Large intestine (tissue), 3 donors: ENCODE data around the gene PRR16. TPM values are rescaled to one million over a fixed set of nuclear protein-coding genes. Genes with fewer than 3 reads are reported as not detected.
"Not testable (repeated sequence)": the region's sequence is repeated elsewhere in the genome, so short reads cannot be mapped to it uniquely, and the experiment has no call there.

Experiments
- DNase-seq, 2 donors: peaks; one replicate each; pipeline versions ENCODE4 v3.0.0 to v3.0.0-alpha.2; 2013
- H3K27ac ChIP-seq: one replicate; pipeline ENCODE4 v1.5.1; 2013; ENCODE audit warnings: low read length
- H3K27me3 ChIP-seq: 2 replicates; pipeline ENCODE4 v1.6.1; 2013; ENCODE audit warnings: low read length; ENCODE audit not compliant: control insufficient read depth, insufficient read depth
- H3K36me3 ChIP-seq: 2 replicates; pipeline ENCODE4 v1.6.1; 2013; ENCODE audit warnings: low read length; ENCODE audit not compliant: control insufficient read depth, insufficient read depth
- H3K4me1 ChIP-seq: one replicate; pipeline ENCODE4 v1.6.1; 2013; ENCODE audit warnings: low read length; ENCODE audit not compliant: control insufficient read depth, insufficient read depth
- H3K4me3 ChIP-seq: one replicate; pipeline ENCODE4 v1.5.1; 2013; ENCODE audit warnings: low read length
- H3K9me3 ChIP-seq: one replicate; pipeline ENCODE4 v1.6.1; 2013; ENCODE audit warnings: mild to moderate bottlenecking, low read depth, low read length, moderate library complexity; ENCODE audit not compliant: control insufficient read depth
- WGBS: methylation state at CpG from one replicate; pipeline ENCODE4 v1.1.5; 2013; ENCODE audit warnings: low lambda C conversion rate; ENCODE audit not compliant: insufficient coverage; 5-methylcytosine and 5-hydroxymethylcytosine counted together
- polyA plus RNA-seq: library from polyadenylated mRNA; unstranded; fragments of 120-200 nt; gene quantifications from one replicate; pipeline ENCODE4 v1.2.1, GENCODE V29; 2013

PRR16 gene
- polyA plus RNA-seq, 1 donor = 2.7 TPM

DNA sequence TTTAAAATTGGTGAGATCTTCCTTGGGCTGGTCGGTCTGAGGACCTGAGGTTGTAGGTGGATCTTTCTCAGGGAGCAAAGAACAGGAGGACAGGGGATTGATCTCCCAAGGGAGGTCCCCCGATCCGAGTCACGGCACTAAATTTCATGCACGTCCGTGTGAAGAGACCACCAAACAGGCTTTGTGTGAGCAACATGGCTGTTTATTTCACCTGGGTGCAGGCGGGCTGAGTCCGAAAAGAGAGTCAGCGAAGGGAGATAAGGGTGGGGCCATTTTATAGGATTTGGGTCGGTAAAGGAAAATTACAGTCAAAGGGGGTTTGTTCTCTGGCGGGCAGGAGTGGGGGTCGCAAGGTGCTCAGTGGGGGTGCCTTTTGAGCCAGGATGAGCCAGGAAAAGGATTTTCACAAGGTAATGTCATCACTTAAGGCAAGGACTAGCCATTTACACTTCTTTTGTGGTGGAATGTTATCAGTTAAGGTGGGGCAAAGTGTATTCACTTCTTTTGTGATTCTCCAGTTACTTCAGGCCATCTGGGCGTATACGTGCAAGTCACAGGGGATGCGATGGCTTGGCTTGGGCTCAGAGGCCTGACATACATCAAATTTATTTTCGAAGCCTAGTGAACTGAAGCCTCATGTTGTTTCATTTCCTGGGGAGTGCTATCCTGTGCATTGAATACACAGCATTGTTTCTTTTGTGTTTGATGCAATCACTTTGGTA, 238.9 kb downstream of the PRR16 start:
- not testable (repeated sequence) for H3K36me3 ChIP-seq, H3K27me3 ChIP-seq, H3K4me1 ChIP-seq, H3K9me3 ChIP-seq, H3K27ac ChIP-seq, H3K4me3 ChIP-seq, DNase-seq
- WGBS = no CpG with 5 or more reads among the region's 16 CpGs

DNA sequence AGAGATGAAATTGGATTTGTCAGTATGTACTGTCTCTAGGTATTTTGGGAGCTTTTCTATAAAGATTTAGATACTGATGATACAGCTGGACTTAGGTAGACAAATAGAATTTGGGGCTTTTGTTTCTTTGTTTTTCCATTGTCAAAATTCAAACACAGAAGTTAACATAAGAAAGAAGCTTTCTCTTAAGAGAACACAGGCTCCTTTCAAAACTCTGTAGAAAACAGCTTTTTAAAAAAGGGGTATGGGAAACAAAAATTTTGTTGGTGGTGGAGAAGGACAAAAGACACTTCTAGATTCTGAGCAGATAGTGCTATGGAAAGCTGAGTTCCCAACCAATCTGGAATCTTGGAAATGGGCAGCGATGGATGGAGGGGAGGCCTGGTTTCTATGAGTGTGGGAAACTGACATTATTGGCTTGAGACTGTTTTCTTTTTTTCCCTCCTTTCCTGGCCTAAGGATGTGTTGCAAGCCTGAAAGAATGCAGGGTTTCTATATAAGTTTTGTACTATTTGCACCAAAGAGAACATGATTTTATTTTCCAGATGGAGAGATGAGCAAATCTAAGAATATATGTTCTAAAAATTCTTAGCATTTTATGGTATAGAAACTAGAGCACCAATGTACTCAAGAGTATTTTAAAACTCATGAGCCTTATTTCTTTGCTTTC, 240.0 kb downstream of the PRR16 start:
- H3K27ac ChIP-seq = no peak overlapping the region
- H3K36me3 ChIP-seq = no peaks in the 10 kb centered on the region
- no peak for DNase-seq
- no peaks in the 10 kb centered on the region for H3K9me3 ChIP-seq
- no CpG with 5 or more reads among the region's 1 CpG for WGBS
- H3K4me1 ChIP-seq = no peaks in the 10 kb centered on the region
- H3K27me3 ChIP-seq = no peaks in the 10 kb centered on the region
- no peak overlapping the region for H3K4me3 ChIP-seq

DNA sequence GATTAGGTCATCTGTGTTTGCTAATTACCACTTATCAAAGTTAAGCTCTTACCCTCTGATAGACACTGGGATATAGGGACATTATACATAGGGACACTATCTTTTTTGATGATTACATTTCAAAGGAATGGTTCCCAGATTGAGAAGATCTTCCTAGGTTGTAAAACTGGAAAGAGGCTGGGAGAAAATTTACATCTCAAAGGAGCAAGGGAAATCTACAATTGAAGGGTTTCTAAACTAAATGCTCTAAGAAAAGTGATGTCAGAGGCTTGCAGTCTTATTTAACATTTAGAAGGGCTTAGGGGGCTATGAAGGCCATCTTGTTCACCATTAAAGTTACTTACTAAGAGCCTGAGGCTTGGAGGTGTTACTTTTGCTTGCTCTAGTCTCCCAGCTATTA, 242.8 kb downstream of the PRR16 start:
- Histone ChIP-seq H3K4me1 (no peaks in the 10 kb centered on the region), H3K27me3 (no peaks in the 10 kb centered on the region), H3K36me3 (no peaks in the 10 kb centered on the region), H3K9me3 (no peaks in the 10 kb centered on the region), H3K4me3 (no peak overlapping the region), H3K27ac (no peak overlapping the region)
- DNase-seq = no peak

DNA sequence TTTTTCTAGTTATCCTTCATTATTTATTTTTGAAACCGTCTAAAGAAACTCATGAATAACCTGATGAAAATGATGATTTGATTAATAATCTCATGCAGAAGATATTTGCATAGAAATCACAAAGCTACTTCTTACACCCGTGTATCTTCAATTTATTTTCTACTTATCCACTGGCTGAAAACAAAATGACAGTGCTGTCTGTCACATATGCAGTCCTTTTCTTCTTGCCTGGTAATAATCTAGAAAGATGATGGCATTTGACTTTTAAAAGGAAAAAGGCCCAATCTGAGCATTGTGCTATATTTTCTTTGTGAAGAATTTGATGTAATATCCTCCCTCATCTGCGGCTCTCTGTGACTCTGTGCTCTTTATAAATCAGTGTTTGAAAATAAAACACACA, 253.3 kb downstream of the PRR16 start:
- no peaks in the 10 kb centered on the region for H3K27me3 ChIP-seq
- no peak overlapping the region for H3K27ac ChIP-seq
- H3K4me1 ChIP-seq = no peaks in the 10 kb centered on the region
- H3K36me3 ChIP-seq = no peaks in the 10 kb centered on the region
- 85% methylated on average over 2 of the region's 3 CpGs for WGBS
- no peak for DNase-seq
- no peaks in the 10 kb centered on the region for H3K9me3 ChIP-seq
- H3K4me3 ChIP-seq = no peak overlapping the region

DNA sequence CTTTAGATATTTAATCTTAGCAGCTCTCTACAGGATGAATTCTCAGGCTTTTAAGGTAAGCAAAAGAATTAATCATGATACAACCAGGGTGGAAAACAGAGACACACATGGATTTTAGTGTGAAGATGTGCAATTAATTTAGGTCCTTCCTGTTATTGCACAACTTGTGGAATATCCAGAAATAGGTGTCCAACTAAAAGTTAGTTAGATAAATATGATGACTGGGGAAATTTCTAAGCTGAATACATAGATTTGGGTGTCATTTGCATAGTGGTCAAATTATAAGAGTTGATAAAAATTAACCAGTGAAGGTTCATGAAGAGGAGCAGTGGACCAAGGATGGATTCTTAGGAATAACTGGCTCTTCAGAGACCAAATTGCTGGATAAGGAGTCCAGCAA, 266.1 kb downstream of the PRR16 start:
- Histone ChIP-seq H3K27me3 (no peaks in the 10 kb centered on the region), H3K36me3 (no peaks in the 10 kb centered on the region), H3K4me3 (no peak overlapping the region), H3K27ac (no peak overlapping the region), H3K4me1 (no peaks in the 10 kb centered on the region), H3K9me3 (no peaks in the 10 kb centered on the region)
- DNase-seq = no peak

DNA sequence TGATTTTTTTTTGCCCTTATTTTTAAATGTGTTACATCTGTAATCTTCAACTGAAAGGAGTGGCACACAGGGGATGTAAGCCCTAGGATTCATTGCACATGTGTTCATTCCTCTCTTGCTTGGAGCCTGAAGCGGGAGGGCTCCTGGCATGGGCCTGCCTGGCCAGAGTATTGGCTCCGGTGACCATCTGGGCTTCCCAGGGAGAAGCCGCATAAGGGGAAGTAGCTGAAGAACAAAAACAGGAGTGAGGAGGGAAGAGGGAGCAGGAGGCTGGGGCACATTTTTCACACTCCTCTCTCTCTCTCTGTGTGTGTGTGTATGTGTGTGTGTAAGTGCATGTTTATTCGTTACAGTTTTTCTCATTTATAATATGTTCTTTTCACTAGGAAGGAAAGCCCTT, 269.9 kb downstream of the PRR16 start:
- Histone ChIP-seq H3K9me3 (no peaks in the 10 kb centered on the region), H3K4me3 (no peak overlapping the region), H3K27ac (no peak overlapping the region), H3K27me3 (no peaks in the 10 kb centered on the region), H3K4me1 (no peaks in the 10 kb centered on the region), H3K36me3 (no peaks in the 10 kb centered on the region)
- WGBS = no CpG with 5 or more reads among the region's 4 CpGs
- DNase-seq = no peak

DNA sequence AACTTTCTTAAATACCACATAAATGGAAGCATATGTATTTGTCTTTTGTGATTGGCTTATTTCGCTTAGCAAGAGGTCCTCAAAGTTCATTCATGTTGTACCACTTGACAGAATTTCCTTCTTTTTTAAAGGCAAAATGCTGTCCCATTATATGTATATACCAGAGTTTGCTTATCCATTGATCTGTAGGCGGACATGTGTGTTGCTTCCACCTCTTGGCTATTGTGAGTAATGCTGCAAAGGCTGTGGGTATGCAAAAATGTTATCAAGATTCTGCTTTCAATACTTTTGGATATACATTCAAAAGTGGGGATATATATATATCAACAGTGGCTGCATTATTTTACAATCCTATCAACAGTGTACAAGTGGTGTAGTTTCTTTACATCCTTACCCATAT, 271.0 kb downstream of the PRR16 start:
- no peak for DNase-seq
- WGBS = 100% methylated on average over 2 of the region's 2 CpGs
- H3K36me3 ChIP-seq = no peaks in the 10 kb centered on the region
- no peak overlapping the region for H3K4me3 ChIP-seq
- no peaks in the 10 kb centered on the region for H3K27me3 ChIP-seq
- no peaks in the 10 kb centered on the region for H3K9me3 ChIP-seq
- no peak overlapping the region for H3K27ac ChIP-seq
- no peaks in the 10 kb centered on the region for H3K4me1 ChIP-seq
